ENCODE results near the gene TMEM117.
A peak's percentile ranks its signal among the peaks of the same experiment; 100 is the strongest.
"Not testable (repeated sequence)": the region's sequence is repeated elsewhere in the genome, so short reads cannot be mapped to it uniquely, and the experiment has no call there.

The TMEM117 gene

GRCh38 chr12:43840338-43840737, 4.5 kb downstream of the TMEM117 start:
- no peak for DNase-seq

- no peak for DNase-seq
These were observed 5.4 kb downstream of the TMEM117 start for GRCh38 chr12:43841253-43841652.

- DNase-seq: no peak
These were observed 6.4 kb downstream of the TMEM117 start for GRCh38 chr12:43842259-43842658.

GRCh38 chr12:43847425-43848225, 11.7 kb downstream of the TMEM117 start:
- not testable (repeated sequence) for DNase-seq

- no peak for DNase-seq
These were observed 12.3 kb downstream of the TMEM117 start for GRCh38 chr12:43848226-43848507.

- DNase-seq: no peak
These were observed 12.9 kb downstream of the TMEM117 start for GRCh38 chr12:43848786-43849185.

GRCh38 chr12:43852744-43853143, 16.9 kb downstream of the TMEM117 start:
- no peak for DNase-seq

GRCh38 chr12:43856972-43857371, 21.1 kb downstream of the TMEM117 start:
- DNase-seq: no peak

GRCh38 chr12:43858096-43858495, 22.2 kb downstream of the TMEM117 start:
- no peak for DNase-seq

GRCh38 chr12:43858991-43859390, 23.1 kb downstream of the TMEM117 start:
- DNase-seq: no peak

GRCh38 chr12:43861015-43861839, 25.3 kb downstream of the TMEM117 start:
- DNase-seq: no peak

GRCh38 chr12:43861840-43862150, 25.9 kb downstream of the TMEM117 start:
- no peak for DNase-seq

- DNase-seq: no peak
These were observed 28.0 kb downstream of the TMEM117 start for GRCh38 chr12:43863770-43864366.

GRCh38 chr12:43864557-43864956, 28.7 kb downstream of the TMEM117 start:
- not testable (repeated sequence) for DNase-seq

GRCh38 chr12:43869184-43869583, 33.3 kb downstream of the TMEM117 start:
- no peak for DNase-seq

GRCh38 chr12:43869765-43870164, 33.9 kb downstream of the TMEM117 start:
- not testable (repeated sequence) for DNase-seq

- not testable (repeated sequence) for DNase-seq
These were observed 35.4 kb downstream of the TMEM117 start for GRCh38 chr12:43871258-43871657.

GRCh38 chr12:43872396-43872795, 36.5 kb downstream of the TMEM117 start:
- no peak for DNase-seq

- DNase-seq: no peak
These were observed 42.2 kb downstream of the TMEM117 start for GRCh38 chr12:43878050-43878449.

- DNase-seq: no peak
These were observed 44.7 kb downstream of the TMEM117 start for GRCh38 chr12:43880547-43880946.

GRCh38 chr12:43882578-43883178, 46.8 kb downstream of the TMEM117 start:
- peak in 9 of 56 donors; percentile 1 to 31 (median 11) for DNase-seq

- DNase-seq: no peak
These were observed 47.4 kb downstream of the TMEM117 start for GRCh38 chr12:43883311-43883710.

Measured in nucleus accumbens (tissue), 56 donors.